ENCODE results near the gene SPOPL.
"Not testable (repeated sequence)": the region's sequence is repeated elsewhere in the genome, so short reads cannot be mapped to it uniquely, and the experiment has no call there.

Gene SPOPL

DNA sequence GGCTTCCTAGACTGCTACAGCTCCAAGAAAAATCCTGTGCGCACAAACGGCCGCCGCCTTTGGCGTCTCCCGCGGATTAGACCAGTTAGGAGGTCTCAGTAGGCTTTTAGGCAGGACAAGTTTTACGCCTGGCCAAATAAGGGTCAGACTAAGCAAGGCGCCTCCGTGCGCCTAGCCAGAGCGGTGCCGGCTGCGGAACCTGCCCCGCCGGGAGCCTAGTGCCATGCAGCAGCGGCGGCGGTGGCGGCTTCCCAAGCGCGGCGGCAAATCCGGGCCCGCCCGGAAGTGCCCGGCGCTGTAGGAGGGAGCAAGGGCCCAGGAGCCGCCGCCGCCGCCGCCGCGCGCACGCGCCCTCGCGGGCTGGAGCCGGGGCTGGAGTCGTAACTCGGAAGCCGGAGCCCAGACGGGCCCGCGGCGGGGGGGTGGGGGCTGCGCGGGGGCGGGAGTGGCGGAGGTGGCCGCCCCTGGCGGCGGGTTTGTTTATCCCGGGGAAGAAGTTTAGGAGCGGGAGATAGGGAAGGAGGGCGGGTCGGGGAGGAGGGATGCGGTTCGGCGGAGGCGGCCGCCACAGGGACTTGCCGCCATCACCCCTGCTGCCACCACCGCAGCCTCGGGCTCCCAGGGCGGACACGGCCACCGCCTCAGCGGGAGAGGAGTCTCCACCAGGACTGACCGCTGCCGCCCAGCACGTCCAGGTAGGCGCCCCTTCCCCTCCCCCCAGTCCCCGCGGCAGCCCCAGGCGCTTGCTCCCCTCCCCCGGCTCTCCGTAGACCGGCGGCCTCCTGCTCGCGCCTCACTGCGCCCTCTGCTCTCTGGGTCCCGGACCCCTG is at the start of gene SPOPL:
Gene SPOPL (plus strand): TSS at position 346 of the 830 bp plus-strand sequence. CDS start 48,447 bp downstream, outside the sequence.
- ATAC-seq (ENCODE audit: low read depth) = peak; percentile 72
- peak within 1 kb of the TSS; percentile 98 for H3K4me3 Mint-ChIP-seq
- peaks cover 7% of the 10 kb centered on the region for H3K36me3 Mint-ChIP-seq
- peaks cover 17% of the 10 kb centered on the region for H3K4me1 Mint-ChIP-seq
- H3K27me3 Mint-ChIP-seq = no peaks in the 10 kb centered on the region
- no peaks in the 10 kb centered on the region for H3K9me3 Mint-ChIP-seq
- H3K27ac Mint-ChIP-seq = peak within 1 kb of the TSS; percentile 97
- DNase-seq (ENCODE audit: low spot score in 2 of 2) = peak; percentile 79

DNA sequence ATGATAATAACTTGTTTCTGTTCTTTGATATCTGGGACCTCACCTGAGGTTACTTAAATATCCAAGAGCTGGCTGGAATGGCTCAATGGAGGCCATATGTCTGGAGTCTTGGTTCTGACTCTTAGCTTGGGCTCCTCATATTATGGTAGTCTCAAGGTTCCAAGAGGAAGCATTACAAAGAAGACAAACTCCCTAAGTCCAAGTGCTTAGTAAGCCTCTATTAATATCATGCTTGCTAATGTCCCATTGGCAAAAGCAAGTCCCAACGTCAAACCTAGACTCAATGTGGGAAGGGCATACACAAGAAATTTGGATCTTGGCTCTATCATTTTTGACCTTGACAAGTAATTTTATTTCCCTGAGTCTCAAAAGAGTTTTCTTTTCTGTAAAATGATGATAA is 49.2 kb upstream of the SPOPL start:
- peaks cover 5% of the 10 kb centered on the region for H3K4me1 Mint-ChIP-seq
- H3K36me3 Mint-ChIP-seq = peaks cover 2% of the 10 kb centered on the region
- DNase-seq (ENCODE audit: low spot score in 2 of 2) (no peak), ATAC-seq (ENCODE audit: low read depth) (no peak)
- H3K27ac Mint-ChIP-seq = no peak overlapping the region
- no peaks in the 10 kb centered on the region for H3K9me3 Mint-ChIP-seq
- H3K27me3 Mint-ChIP-seq = no peaks in the 10 kb centered on the region
- H3K4me3 Mint-ChIP-seq = no peak overlapping the region

DNA sequence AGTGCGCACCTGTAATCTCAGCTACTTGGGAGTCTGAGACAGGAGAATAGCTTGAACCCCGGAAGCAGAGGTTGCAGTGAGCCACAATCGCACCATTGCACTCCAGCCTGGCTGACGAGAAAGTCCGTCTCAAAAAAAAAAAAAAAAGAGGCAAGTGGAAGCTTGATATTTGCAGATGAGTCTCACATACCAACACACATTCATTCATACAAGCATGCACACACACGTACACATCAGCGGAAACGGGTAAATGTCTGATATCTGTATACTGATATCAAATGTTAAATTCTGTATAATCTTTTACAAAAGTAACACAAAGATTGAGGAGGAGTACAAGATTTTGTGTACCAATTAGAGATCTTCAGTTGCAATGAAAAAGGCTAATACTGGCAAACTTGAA is 47.8 kb upstream of the SPOPL start:
- DNase-seq (ENCODE audit: low spot score in 2 of 2) (no peak), ATAC-seq (ENCODE audit: low read depth) (no peak)
- Mint-ChIP-seq H3K4me3 (no peak overlapping the region), H3K4me1 (no peaks in the 10 kb centered on the region), H3K36me3 (peaks cover 2% of the 10 kb centered on the region), H3K9me3 (peaks cover 4% of the 10 kb centered on the region), H3K27me3 (no peaks in the 10 kb centered on the region), H3K27ac (no peak overlapping the region)

DNA sequence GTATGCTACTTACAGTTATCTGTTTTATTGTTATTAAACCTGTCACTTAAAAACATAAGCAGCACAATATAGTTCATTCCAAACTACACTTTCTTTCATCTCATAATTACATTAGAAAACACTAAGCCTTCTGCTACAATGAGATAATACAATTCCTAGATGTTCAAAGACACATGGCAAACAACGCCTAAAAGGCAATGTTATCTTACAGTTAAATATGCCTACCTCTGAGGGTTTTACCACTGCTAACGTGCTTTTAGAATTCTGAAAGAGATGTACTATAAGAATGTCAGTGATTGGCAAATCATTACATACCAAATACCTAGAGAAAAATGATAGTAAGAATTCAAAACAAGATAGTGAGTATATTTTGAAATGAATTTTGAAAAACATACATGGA is 46.8 kb upstream of the SPOPL start:
- H3K4me1 Mint-ChIP-seq = no peaks in the 10 kb centered on the region
- H3K9me3 Mint-ChIP-seq = peaks cover 4% of the 10 kb centered on the region
- ATAC-seq (ENCODE audit: low read depth) (no peak), DNase-seq (ENCODE audit: low spot score in 2 of 2) (no peak)
- H3K36me3 Mint-ChIP-seq = peaks cover 2% of the 10 kb centered on the region
- H3K27me3 Mint-ChIP-seq = no peaks in the 10 kb centered on the region
- no peak overlapping the region for H3K4me3 Mint-ChIP-seq
- H3K27ac Mint-ChIP-seq = no peak overlapping the region

- no peak overlapping the region for H3K4me3 Mint-ChIP-seq
- peaks cover 3% of the 10 kb centered on the region for H3K36me3 Mint-ChIP-seq
- ATAC-seq (ENCODE audit: low read depth) = no peak
- H3K27ac Mint-ChIP-seq = no peak overlapping the region
- peaks cover 4% of the 10 kb centered on the region for H3K9me3 Mint-ChIP-seq
- H3K4me1 Mint-ChIP-seq = no peaks in the 10 kb centered on the region
- DNase-seq (ENCODE audit: low spot score in 2 of 2) = no peak
- H3K27me3 Mint-ChIP-seq = no peaks in the 10 kb centered on the region
Observed at GRCh38 chr2:138455275-138455674, 46.3 kb upstream of the SPOPL start.

- H3K27me3 Mint-ChIP-seq = no peaks in the 10 kb centered on the region
- H3K27ac Mint-ChIP-seq = no peak overlapping the region
- H3K36me3 Mint-ChIP-seq = peaks cover 3% of the 10 kb centered on the region
- no peaks in the 10 kb centered on the region for H3K4me1 Mint-ChIP-seq
- no peak overlapping the region for H3K4me3 Mint-ChIP-seq
- no peak for ATAC-seq (ENCODE audit: low read depth)
- DNase-seq (ENCODE audit: low spot score in 2 of 2) = no peak
- peaks cover 4% of the 10 kb centered on the region for H3K9me3 Mint-ChIP-seq
Observed at GRCh38 chr2:138455691-138456090, 45.9 kb upstream of the SPOPL start.

DNA sequence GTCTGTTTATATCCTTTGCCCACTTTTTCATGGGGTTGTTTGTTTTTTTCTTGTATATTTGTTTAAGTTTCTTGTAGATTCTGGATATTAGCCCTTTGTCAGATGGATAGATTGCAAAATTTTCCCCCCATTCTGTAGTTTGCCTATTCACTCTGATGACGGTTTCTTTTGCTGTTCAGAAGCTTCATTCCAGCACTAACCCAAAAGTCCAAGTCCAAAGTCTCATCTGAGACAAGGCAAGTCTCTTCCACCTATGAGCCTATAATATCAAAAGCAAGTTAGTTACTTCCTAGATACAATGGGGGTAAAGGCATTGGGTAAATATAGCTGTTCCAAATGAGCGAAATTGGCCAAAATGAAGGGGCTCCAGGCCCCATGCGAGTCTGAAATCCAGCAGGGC is 38.9 kb upstream of the SPOPL start:
- not testable (repeated sequence) for DNase-seq (ENCODE audit: low spot score in 2 of 2); H3K27me3 Mint-ChIP-seq; H3K4me3 Mint-ChIP-seq; ATAC-seq (ENCODE audit: low read depth); H3K27ac Mint-ChIP-seq; H3K4me1 Mint-ChIP-seq
- Mint-ChIP-seq H3K9me3 (peaks cover 10% of the 10 kb centered on the region), H3K36me3 (peaks cover 20% of the 10 kb centered on the region)

DNA sequence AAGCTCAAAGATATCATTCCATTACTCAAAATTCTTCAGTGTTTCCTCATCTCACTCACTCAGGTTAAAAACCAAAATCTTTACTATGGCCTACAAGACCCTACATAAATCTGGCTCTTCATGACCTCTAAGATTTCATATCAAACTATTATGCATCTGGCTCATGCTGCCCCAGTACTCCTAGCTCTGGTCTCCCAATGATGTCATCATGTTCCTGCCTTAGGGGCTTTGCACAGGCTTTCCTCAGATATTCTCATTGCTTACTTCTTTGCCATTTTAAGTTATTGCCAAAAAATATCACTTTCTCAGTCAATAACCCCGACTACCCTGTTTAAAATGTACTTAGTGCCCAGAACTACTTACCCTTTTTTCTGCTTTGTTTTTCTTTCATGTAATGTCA is 33.0 kb upstream of the SPOPL start:
- H3K4me1 Mint-ChIP-seq = no peaks in the 10 kb centered on the region
- ATAC-seq (ENCODE audit: low read depth) (no peak), DNase-seq (ENCODE audit: low spot score in 2 of 2) (no peak)
- H3K36me3 Mint-ChIP-seq = peaks cover 7% of the 10 kb centered on the region
- no peak overlapping the region for H3K27ac Mint-ChIP-seq
- no peaks in the 10 kb centered on the region for H3K27me3 Mint-ChIP-seq
- peaks cover 3% of the 10 kb centered on the region for H3K9me3 Mint-ChIP-seq
- H3K4me3 Mint-ChIP-seq = no peak overlapping the region

- H3K27ac Mint-ChIP-seq = no peak overlapping the region
Observed at GRCh38 chr2:138469411-138469810, 32.2 kb upstream of the SPOPL start.

GRCh38 chr2:138470941-138471340 is 30.6 kb upstream of the SPOPL start:
- Mint-ChIP-seq H3K27me3 (no peaks in the 10 kb centered on the region), H3K27ac (no peak overlapping the region), H3K36me3 (no peaks in the 10 kb centered on the region), H3K4me3 (no peak overlapping the region), H3K9me3 (no peaks in the 10 kb centered on the region), H3K4me1 (peaks cover 9% of the 10 kb centered on the region)
- no peak for DNase-seq (ENCODE audit: low spot score in 2 of 2)
- ATAC-seq (ENCODE audit: low read depth) = no peak

More at GRCh38 chr2:138469411-138469810, 32.2 kb upstream of the SPOPL start:
- no peak overlapping the region for H3K4me3 Mint-ChIP-seq
- peaks cover 3% of the 10 kb centered on the region for H3K4me1 Mint-ChIP-seq
- H3K27me3 Mint-ChIP-seq = no peaks in the 10 kb centered on the region
- H3K9me3 Mint-ChIP-seq = no peaks in the 10 kb centered on the region
- ATAC-seq (ENCODE audit: low read depth) (no peak), DNase-seq (ENCODE audit: low spot score in 2 of 2) (no peak)
- H3K36me3 Mint-ChIP-seq = peaks cover 3% of the 10 kb centered on the region

- H3K36me3 Mint-ChIP-seq = no peaks in the 10 kb centered on the region
- no peaks in the 10 kb centered on the region for H3K27me3 Mint-ChIP-seq
- H3K27ac Mint-ChIP-seq = no peak overlapping the region
- H3K4me3 Mint-ChIP-seq = no peak overlapping the region
- H3K9me3 Mint-ChIP-seq = no peaks in the 10 kb centered on the region
- DNase-seq (ENCODE audit: low spot score in 2 of 2) (no peak), ATAC-seq (ENCODE audit: low read depth) (no peak)
- peaks cover 11% of the 10 kb centered on the region for H3K4me1 Mint-ChIP-seq
Observed at GRCh38 chr2:138474100-138474825, 27.3 kb upstream of the SPOPL start.

DNA sequence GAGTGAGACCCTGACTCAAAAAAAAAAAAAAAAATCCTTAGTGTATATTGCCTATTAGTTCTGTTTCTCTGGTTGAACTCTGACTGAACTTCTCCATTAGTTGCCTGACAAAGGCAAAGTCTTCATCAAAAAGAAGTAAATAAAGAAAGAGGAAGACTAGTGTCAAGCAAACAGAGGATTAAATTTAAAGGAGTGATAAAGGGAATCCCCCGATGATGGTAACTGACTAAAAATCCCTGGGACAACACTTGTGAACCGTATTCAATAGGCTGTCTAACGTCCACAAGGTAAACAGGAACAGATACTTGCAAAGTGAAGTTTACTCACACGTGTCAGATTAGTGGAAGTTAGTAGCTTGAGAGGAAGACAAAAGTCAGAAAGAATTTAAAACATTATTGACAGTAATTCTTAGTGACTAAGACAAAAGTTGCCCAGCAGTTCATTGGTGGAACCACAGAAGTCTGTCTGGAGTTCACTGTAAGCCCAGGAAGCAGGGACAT is 26.2 kb upstream of the SPOPL start:
- peak overlapping the region; percentile 79 for H3K27ac Mint-ChIP-seq
- ATAC-seq (ENCODE audit: low read depth) (peak; percentile 95), DNase-seq (ENCODE audit: low spot score in 2 of 2) (peak in 1 of 2 donors; percentile 9)
- H3K4me1 Mint-ChIP-seq = peaks cover 11% of the 10 kb centered on the region
- peak overlapping the region; percentile 16 for H3K4me3 Mint-ChIP-seq
- no peaks in the 10 kb centered on the region for H3K36me3 Mint-ChIP-seq
- no peaks in the 10 kb centered on the region for H3K27me3 Mint-ChIP-seq
- no peaks in the 10 kb centered on the region for H3K9me3 Mint-ChIP-seq

GRCh38 chr2:138476186-138476585 is 25.4 kb upstream of the SPOPL start:
- Mint-ChIP-seq H3K36me3 (no peaks in the 10 kb centered on the region), H3K27me3 (no peaks in the 10 kb centered on the region), H3K9me3 (no peaks in the 10 kb centered on the region), H3K27ac (peak overlapping the region; percentile 79), H3K4me3 (no peak overlapping the region), H3K4me1 (peaks cover 11% of the 10 kb centered on the region)
- no peak for DNase-seq (ENCODE audit: low spot score in 2 of 2)
- no peak for ATAC-seq (ENCODE audit: low read depth)

GRCh38 chr2:138476940-138477339 is 24.6 kb upstream of the SPOPL start:
- no peak for ATAC-seq (ENCODE audit: low read depth)
- peaks cover 11% of the 10 kb centered on the region for H3K4me1 Mint-ChIP-seq
- H3K27ac Mint-ChIP-seq = peak overlapping the region; percentile 79
- DNase-seq (ENCODE audit: low spot score in 2 of 2) = no peak
- H3K9me3 Mint-ChIP-seq = no peaks in the 10 kb centered on the region
- H3K27me3 Mint-ChIP-seq = no peaks in the 10 kb centered on the region
- H3K4me3 Mint-ChIP-seq = no peak overlapping the region
- H3K36me3 Mint-ChIP-seq = no peaks in the 10 kb centered on the region
